HG03439 (cell line): Measurements from ENCODE around the gene OR6C3.
"Not testable (repeated sequence)": the region's sequence is repeated elsewhere in the genome, so short reads cannot be mapped to it uniquely, and the experiment has no call there.

ENCODE experiments used
- ATAC-seq: cut with Tn5 transposase; IDR thresholded peaks from one replicate; pipeline ENCODE4 v1.9.1; 2021; ENCODE audit warnings: mild to moderate bottlenecking, moderate library complexity; ENCODE audit not compliant: unreplicated experiment

Gene OR6C3

GRCh38 chr12:55330446-55330845 is at the start of gene OR6C3:
TSS of gene OR6C3 (plus strand) at chr12:55330746. CDS start at chr12:55331701, 955 bp downstream.
- no peak for ATAC-seq

- no peak for ATAC-seq
Observed at GRCh38 chr12:55280991-55281390, 49.6 kb upstream of the OR6C3 start.

- no peak for ATAC-seq
Observed at GRCh38 chr12:55289999-55290398, 40.5 kb upstream of the OR6C3 start.

GRCh38 chr12:55296469-55296868 is 34.1 kb upstream of the OR6C3 start, which contains the start of gene OR6C6:
TSS of gene OR6C6 (minus strand) at chr12:55296569. CDS start at chr12:55295232, 1,337 bp downstream.
- ATAC-seq, result no peak

- no peak for ATAC-seq
Observed at GRCh38 chr12:55314043-55314442, 16.5 kb upstream of the OR6C3 start, which contains the start of gene OR6C1. TSS of gene OR6C1 (plus strand) at chr12:55314343. CDS start at chr12:55320600, 6,257 bp downstream.

- ATAC-seq, result no peak
Observed at GRCh38 chr12:55320201-55320600, 10.3 kb upstream of the OR6C3 start.

- not testable (repeated sequence) for ATAC-seq
Observed at GRCh38 chr12:55325801-55326200, 4.7 kb upstream of the OR6C3 start.

GRCh38 chr12:55336002-55336401 is 5.5 kb downstream of the OR6C3 start:
- no peak for ATAC-seq

GRCh38 chr12:55355338-55355737 is 24.8 kb downstream of the OR6C3 start:
- not testable (repeated sequence) for ATAC-seq

GRCh38 chr12:55362675-55363074 is 32.1 kb downstream of the OR6C3 start, which contains the start of gene OR6C75:
TSS of gene OR6C75 (plus strand) at chr12:55362975. CDS start at chr12:55365111, 2,136 bp downstream.
- no peak for ATAC-seq

GRCh38 chr12:55365086-55365485 is 34.5 kb downstream of the OR6C3 start:
- ATAC-seq, result no peak

- no peak for ATAC-seq
Observed at GRCh38 chr12:55372521-55372920, 42.0 kb downstream of the OR6C3 start.
